ENCODE data around the gene SPRED2.

DNA sequence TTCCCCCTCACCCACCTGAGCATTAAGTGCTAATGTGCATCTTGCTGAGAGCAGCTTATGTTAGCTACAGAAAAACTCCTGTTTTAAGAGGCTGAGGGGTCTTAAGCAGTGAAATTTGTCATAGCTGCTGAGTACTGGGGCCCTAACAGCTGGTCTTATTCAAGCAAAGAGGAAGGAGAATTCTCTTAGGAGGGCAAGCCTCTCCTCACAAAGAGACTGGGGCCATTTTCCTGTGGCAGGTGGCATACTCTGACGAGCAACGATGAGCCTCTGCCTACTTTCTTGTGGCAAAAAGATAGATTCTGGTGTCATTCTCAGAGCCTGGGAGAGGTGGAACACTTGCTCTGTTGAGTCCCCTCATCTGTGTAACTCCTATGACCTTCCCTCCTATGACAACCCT is 53.2 kb downstream of the SPRED2 start:
- no peak for TF ChIP-seq POLR2A (IDR thresholded peaks at IDR 0.05)
- TF ChIP-seq, protein P1, sequence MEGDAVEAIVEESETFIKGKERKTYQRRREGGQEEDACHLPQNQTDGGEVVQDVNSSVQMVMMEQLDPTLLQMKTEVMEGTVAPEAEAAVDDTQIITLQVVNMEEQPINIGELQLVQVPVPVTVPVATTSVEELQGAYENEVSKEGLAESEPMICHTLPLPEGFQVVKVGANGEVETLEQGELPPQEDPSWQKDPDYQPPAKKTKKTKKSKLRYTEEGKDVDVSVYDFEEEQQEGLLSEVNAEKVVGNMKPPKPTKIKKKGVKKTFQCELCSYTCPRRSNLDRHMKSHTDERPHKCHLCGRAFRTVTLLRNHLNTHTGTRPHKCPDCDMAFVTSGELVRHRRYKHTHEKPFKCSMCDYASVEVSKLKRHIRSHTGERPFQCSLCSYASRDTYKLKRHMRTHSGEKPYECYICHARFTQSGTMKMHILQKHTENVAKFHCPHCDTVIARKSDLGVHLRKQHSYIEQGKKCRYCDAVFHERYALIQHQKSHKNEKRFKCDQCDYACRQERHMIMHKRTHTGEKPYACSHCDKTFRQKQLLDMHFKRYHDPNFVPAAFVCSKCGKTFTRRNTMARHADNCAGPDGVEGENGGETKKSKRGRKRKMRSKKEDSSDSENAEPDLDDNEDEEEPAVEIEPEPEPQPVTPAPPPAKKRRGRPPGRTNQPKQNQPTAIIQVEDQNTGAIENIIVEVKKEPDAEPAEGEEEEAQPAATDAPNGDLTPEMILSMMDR (IDR thresholded peaks at IDR 0.05), result no peak

Measured in testis (tissue), 2 donors.